ENCODE measurements around the gene COPZ1.
A peak's percentile ranks its signal among the peaks of the same experiment; 100 is the strongest.

COPZ1 gene

GRCh38 chr12:54359762-54360351, 34.9 kb downstream of the COPZ1 start:
- DNase-seq, result no peak

DNA sequence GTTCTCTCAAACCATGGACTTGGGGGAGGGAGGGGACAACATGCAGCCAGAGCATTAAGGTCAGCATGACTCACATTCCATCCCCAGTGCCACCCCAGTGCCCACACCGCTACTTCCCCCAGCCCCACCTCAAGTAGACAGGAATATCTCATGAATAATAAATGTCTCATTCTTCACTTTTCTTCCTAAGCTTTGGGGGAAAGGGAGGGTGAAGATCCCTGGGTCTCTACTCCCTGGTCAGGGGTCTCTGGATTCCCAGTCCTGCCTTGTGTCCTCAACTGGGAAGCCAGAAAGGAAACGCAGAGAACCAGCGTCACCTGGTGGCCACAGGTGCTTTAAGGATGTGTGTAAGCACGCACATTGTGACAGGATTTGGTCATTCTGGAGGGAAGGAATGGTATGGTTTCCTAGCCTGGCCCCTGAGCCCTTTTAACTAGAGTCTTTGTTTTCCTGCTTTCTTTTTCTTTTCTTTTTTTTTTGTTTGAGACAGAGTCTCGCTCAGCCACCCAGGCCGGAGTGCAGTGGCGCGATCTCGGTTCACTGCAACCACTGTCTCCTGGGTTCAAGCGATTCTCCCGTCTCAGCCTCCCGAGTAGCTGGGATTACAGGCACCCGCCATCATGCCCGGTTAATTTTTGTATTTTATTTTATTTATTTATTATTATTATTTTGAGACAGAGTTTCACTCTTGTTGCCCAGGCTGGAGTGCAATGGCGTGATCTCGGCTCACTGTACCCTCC, 36.0 kb downstream of the COPZ1 start:
- peak; percentile 81 for DNase-seq

- no peak for DNase-seq
These were observed 38.1 kb downstream of the COPZ1 start for GRCh38 chr12:54363047-54363446.

GRCh38 chr12:54363618-54364017, 38.7 kb downstream of the COPZ1 start:
- DNase-seq, result no peak

GRCh38 chr12:54364413-54364812, 39.5 kb downstream of the COPZ1 start, which contains the start of gene GPR84:
GPR84 (minus strand) TSS chr12:54364486; CDS start chr12:54363851, 635 bp downstream.
- DNase-seq, result no peak

DNA sequence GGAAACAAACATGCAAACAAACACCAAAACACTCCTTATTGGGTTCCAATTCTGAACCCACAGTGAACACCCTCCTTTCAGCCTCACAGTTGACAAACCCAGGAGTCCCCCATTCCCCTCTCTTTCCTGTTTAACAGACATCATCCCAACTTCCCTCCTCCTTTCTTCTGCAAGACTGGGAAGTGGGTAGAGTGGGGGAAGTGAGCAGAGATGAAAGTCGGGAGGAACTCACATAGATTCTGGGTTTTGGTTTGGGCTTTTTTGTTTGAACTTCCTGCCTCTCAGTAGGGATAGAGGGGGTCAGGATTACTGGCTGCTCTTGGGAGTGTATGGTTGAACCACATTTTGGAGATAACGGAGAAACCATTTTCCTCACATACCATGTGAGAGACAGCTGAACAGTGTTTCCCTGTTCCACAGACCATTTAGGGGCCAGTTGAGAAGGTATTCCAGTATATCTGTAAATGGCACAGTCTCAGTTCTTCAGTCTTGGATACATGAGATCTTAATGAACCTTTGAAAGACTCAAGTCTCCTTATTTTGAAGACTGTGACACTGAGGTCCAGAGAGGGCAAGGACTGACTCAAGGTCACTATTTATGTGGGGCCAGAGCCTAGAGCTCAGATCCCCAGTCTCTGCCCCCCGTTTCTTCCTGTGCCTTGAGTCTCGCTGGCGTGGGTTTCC, 43.2 kb downstream of the COPZ1 start:
- no peak for DNase-seq

DNA sequence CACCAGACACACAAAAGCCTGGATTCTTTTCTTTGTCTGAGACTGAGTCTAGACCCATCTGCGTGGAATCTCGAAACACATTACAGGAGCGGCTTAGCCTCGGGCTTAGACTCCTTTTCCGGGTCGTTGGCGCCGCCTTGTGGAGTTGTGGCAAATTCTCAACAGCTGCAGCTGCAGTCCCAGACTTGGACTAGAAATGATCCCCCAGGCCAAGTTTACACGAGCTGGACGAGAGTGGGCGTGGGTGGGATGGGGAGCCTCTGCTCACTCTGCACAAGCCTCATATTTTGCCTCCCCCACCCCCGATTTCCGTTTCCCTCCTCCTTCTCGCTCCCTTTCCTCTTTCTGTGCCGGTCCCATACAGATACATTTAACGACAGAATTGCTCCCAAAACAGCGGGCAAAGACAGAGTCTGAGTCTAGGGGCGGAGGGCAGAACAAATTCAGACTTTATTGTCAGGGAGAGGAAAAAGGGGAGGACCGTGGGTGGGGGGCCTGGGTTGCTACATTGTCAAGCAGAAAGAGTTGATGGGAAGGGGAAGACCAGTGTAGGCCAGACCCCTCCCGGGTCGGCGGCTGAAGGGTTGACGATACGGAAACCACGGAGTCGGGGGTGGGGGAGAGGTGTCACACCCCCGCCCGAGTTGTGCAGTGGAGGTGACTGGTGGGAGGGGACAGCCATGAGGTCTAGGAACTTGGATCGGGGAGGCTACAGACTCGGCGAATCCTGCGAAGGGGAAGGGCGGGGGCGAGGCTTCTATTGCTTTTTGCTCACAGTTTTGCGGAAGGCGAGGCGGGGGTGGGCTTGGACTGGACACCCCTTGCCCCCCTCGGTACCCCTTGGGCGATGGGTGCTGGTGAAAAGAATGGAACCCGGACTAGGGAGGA, 44.0 kb downstream of the COPZ1 start:
- DNase-seq, result peak; percentile 85

GRCh38 chr12:54369597-54370131, 44.7 kb downstream of the COPZ1 start:
- no peak for DNase-seq

DNA sequence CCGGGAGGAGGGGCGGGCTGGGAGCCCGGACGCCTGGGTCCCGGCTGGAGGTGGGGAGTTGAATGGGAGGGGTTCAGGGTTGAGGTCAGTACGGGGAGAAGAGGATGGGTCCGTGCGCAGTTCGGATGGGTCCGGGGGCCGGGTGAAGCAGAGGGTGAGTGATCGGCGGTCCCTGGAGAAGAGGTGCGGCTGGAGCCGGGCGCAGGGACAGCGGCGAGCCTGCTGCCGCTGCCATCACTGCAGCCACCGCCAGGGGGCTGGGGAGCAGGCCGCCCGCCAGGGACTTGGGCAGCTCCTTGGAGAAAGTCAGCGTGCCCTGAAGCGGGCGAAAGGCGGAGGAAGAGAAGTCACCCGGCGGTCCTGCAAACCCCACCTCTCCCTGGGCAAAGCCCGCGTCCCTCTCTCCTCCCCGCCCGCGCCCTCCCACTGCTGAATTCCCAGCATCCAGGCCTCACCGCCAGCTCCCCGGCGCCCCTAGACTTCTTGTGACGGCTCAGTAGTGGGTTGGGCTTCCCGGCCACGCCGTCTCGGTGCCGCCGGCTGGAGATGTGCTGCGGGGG, 45.3 kb downstream of the COPZ1 start:
- peak; percentile 88 for DNase-seq

DNA sequence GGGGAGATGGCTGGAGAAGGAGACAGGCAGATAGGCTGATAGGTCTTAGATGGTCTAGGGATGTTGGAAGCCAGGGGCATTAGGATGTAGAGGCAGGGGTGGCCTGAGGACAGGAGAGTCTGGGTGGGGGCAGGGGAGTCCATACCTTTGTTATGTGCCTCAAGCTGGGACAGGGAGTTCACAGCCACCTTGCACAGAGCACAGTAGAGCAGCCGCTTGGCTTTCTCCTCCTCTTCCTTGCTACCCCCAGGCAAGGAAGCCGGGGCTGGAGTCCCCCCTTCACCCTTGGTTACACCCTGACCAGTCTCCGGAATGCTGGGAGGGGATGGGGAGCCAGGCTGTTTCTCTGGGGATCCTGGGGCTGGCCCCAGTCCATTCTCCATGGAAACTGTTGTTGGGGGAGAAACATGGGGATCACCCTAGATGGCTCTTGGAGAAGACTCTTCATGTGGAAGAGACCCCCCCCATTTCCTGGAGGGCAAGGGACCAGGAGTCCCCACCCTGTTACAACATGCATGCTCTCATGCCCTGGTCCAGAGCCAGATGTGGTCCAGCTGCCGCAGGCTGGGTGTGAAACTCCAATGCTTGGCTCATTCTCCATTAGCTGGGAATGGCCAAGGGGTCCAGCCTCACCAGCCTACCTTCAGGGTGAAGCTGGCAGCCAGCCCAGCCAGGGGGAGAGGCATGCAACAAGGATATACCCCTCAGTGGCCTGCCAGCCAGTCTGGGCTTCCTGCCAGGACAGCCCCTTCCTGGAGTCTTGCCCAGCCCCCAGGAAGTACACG, 46.6 kb downstream of the COPZ1 start:
- no peak for DNase-seq

- DNase-seq, result no peak
These were observed 47.3 kb downstream of the COPZ1 start for GRCh38 chr12:54372113-54372806.

DNA sequence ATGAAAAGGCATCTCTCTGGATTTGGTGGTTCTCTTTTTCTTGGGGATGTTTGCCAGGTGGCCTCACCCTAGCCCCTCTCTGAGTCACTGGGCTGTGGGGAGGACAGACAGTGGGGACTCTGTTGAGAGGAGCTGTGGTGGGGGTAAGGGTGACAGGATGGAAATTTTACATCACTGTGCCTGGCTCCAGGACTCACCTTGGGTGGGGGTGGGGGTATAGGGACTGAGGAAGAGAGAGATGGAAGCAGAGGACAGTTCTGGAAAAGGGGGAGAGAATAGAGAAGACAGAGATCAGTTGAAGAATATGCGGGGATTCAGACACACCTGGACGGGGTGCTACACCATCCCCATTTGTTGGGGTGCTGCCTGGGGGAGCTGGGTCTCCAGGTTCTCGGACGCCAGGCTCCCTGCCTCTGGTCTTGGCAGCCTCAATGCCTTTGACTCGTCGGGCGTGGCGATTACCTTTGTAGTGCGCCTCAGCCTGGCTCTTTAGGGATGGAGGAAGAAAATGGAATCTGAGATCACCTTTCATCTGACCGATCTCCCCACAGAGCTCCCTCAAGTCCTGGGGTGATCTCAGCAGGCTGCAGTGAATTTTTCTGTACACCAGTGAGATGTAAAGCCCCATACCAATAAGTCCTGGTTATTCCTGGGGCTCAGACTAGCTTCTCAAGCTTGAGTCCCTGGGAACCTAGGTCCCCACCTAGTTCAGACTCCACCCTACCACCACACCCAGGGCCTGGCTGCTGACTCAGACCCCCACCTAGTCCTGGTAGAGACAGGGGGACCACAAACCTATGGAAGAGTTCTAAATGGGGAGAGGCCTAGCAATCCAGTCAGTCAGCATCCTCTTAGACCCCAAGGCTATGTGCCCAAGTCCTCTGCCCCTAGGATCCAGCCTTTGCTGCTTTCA, 49.0 kb downstream of the COPZ1 start:
- no peak for DNase-seq

DNA sequence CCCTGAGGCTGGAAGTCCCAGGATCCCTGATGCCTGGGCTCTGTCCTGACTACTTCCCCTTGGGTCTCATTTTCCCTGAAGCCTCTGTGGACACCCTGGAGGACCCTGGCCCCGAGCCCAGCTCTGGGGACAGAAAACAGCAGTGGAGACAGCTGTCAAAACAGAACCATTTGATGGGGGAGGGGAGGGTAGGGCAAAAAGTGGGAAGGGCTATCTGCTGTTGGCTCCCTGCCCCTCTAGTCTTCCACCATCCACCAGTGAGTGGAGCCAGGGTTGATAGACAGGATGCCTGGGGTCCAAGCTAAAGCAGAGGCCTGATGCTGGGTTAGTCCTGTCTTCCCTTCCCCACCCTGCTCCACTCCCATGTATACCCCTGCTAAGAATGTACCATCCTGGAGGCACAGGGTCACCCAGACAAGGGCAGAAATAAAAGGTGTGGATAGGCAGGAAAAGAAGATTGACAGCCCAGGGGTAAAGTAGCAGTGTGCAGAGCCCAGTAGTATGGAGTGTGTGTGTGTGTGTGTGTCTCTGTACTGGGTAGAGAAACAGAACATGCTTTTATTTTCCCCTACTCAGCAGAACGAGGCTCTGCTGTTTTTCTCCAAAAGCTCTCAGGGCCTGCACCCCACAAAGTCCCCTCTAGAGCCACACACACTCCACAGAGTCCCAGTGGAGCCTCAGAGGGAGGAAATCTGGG, 49.8 kb downstream of the COPZ1 start:
- DNase-seq, result no peak

DNA sequence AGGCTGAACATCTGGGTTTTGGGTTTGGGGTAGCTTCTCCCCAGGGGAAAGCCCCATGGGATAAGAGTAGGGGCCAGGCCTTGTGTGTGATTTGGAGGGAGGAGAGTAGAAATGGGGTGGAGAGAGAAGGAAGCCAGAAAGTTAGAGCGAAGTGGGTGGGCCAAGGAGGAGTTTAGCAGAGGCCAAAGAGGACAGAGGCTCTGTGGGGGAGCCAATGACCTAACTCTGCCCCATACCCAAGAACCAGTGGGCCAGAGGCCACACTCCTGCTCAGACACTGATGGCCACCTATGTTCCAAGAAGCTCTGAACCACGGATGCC, 50.3 kb downstream of the COPZ1 start:
- no peak for DNase-seq

GRCh38 chr12:54376596-54376995, 51.7 kb downstream of the COPZ1 start:
- DNase-seq, result no peak

DNA sequence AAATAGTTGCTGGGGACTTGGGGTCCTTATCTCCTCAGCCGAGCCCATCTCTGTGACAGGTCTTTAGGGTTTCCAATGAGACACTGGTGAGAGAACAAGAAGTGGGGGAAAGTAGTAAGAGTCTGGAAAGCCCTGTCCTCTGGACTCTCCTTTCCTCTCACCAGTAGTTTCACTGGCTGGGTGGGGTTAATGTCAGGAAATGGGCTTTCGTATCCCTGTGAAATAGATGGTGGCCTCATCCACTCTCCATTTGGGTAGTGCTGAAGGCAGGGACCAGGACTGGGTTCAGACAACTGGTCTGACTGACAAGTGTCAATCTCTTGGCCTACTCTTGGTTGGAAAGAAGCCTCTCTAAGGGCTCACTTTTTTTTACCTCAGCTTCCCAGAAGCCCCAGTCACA, 52.1 kb downstream of the COPZ1 start:
- no peak for DNase-seq

DNA sequence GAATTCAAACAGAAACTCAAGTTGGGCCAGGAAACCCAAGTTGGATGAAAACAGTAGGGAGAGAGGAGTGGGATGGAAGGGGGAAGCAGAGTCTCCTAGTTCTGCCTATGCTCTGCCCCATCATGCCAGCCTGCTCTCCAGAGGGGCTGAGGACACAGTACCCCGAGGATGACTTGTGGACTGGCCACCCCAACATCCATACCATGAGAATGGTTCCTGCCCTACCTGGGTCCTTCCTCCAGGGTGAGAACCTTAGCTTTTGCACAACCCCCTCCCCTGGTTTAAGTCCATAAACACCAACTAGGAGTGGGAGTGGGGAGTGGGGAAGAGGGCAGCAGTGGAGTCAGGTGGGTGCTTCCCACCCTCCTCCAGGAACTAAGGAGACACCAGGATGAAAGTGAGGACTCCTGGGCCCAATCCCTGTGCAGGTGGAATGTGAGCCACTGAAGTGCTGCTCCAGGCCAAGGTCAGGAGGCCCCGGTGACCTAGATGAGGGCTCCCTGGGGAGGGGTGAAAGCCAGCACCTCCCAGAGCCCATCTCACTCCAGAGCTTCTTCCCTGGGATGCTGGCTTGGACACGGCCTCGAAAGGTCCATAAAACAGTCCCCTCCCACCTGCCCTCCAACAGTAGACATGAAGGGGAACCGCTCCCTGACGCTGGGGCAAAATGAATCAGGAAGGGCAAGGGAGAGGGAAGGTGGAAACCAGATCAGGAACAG, 53.0 kb downstream of the COPZ1 start:
- DNase-seq, result no peak

- DNase-seq, result peak; percentile 67
These were observed 54.0 kb downstream of the COPZ1 start for GRCh38 chr12:54378796-54379397.
